Suprapubic skin (tissue), 3 donors: Measurements from ENCODE around the gene DTL.

Source experiments
- CTCF ChIP-seq, 2 donors: fragments of 200-600 bp in 1 of 2; fragments of 450-650 bp in 1 of 2; sonication (generic) in 1 of 2; IDR thresholded peaks; one replicate each; pipeline ENCODE4 v1.5.1; 2016 to 2019; ENCODE audit warnings: antibody characterized with exemption in 2 of 2, mild to moderate bottlenecking in 1 of 2, moderate library complexity in 1 of 2
- POLR2AphosphoS5 ChIP-seq, 3 donors: sonication (generic); formaldehyde crosslinking; IDR thresholded peaks; one replicate each; pipeline ENCODE4 v1.6.1; 2017; ENCODE audit warnings: antibody characterized with exemption in 3 of 3

GRCh38 chr1:212009561-212009960 lies 26.0 kb upstream of the DTL start:
- TF ChIP-seq CTCF (IDR thresholded peaks at IDR 0.05) (no peak), POLR2AphosphoS5 (IDR thresholded peaks at IDR 0.05) (no peak)
